Stomach (tissue), 9 donors: ENCODE results near the gene SRSF1. TPM values are rescaled to one million over a fixed set of nuclear protein-coding genes. Genes with fewer than 3 reads are reported as not detected.

Experiments used
- DNase-seq, 2 donors: peaks; one replicate each; pipeline versions ENCODE4 v3.0.0 to v3.0.0-alpha.2; 2013 to 2019
- H3K27ac ChIP-seq, 5 donors: fragments of 200-600 bp in 4 of 5; sonication (generic) in 4 of 5; one replicate each; pipeline ENCODE4 v1.5.1; 2013 to 2019; ENCODE audit warnings: mild to moderate bottlenecking in 1 of 5, moderate library complexity in 1 of 5
- H3K27me3 ChIP-seq, 3 donors: fragments of 200-600 bp; sonication (generic); one replicate each; pipeline ENCODE4 v1.5.1; 2017 to 2019; ENCODE audit warnings: mixed run types in 1 of 3
- H3K36me3 ChIP-seq, 4 donors: fragments of 200-600 bp; sonication (generic); 1 replicate in 3 of 4; 2 replicates in 1 of 4; pipeline ENCODE4 v1.5.1; 2016 to 2019
- H3K4me1 ChIP-seq, 4 donors: fragments of 200-600 bp; sonication (generic); one replicate each; pipeline ENCODE4 v1.5.1; 2016 to 2019
- H3K4me3 ChIP-seq, 4 donors: fragments of 200-600 bp; sonication (generic) in 3 of 4; one replicate each; pipeline ENCODE4 v1.5.1; 2016 to 2019; ENCODE audit warnings: mild to moderate bottlenecking in 1 of 4
- H3K9me3 ChIP-seq, 4 donors: fragments of 200-600 bp; sonication (generic); one replicate each; pipeline ENCODE4 v1.5.1; 2016 to 2019
- CTCF ChIP-seq, 7 experiments: fragments of 450-650 bp in 4 of 7; fragments of 200-600 bp in 3 of 7; sonication (generic) in 3 of 7; IDR thresholded peaks; one replicate each; pipeline ENCODE4 v1.5.1; 2016 to 2019; ENCODE audit warnings: antibody characterized with exemption in 7 of 7, control low read depth in 2 of 7, mild to moderate bottlenecking in 1 of 7
- EP300 ChIP-seq: sonication (generic); formaldehyde crosslinking; IDR thresholded peaks from one replicate; pipeline ENCODE4 v1.6.1; 2017; ENCODE audit warnings: antibody characterized with exemption
- POLR2A ChIP-seq, 4 donors: fragments of 450-650 bp; IDR thresholded peaks; one replicate each; pipeline ENCODE4 v1.6.1; 2016; ENCODE audit warnings: antibody characterized with exemption in 4 of 4, control low read depth in 2 of 4, mild to moderate bottlenecking in 1 of 4, moderate library complexity in 1 of 4
- POLR2AphosphoS5 ChIP-seq, 3 donors: sonication (generic); formaldehyde crosslinking; IDR thresholded peaks; one replicate each; pipeline ENCODE4 v1.6.1; 2016; ENCODE audit warnings: antibody characterized with exemption in 3 of 3
- WGBS, 5 donors: extraction: QIAGEN DNeasy Blood & Tissue Kit in 3 of 5; methylation state at CpG; one replicate each; pipeline versions ENCODE4 v1.1.5 to v1.1.7; 2013 to 2018; 5-methylcytosine and 5-hydroxymethylcytosine counted together
- intact Hi-C: fragments of 100-400 bp; cut with DNase I; formaldehyde crosslinking; loops from one replicate; pipeline ENCODE4 v1.15.1; 2023; ENCODE audit warnings: low total_unique reads
- polyA plus RNA-seq, 3 donors: library from polyadenylated mRNA; stranded (reverse); fragments of 200-250 nt; gene quantifications; one replicate each; pipeline ENCODE4 v1.2.3, GENCODE V29; 2013
- total RNA-seq, 5 donors: library from RNA; depleted of rRNA; stranded (reverse); fragments of >200 nt; gene quantifications; one replicate each; pipeline versions ENCODE4 v1.1.0 to v1.2.3, GENCODE V29; 2014 to 2016
- donor health status: healthy with polysubstance abuse.
- donor health status: Bipolar disorder and iron deficiency.
- donor health status: healthy.

Gene SRSF1
- total and polyA plus RNA-seq, 8 donors = 81.7 to 351 (median 171) TPM

GRCh38 chr17:57957120-57957850 is 49.8 kb downstream of the SRSF1 start:
- intact Hi-C loops = loop anchor here (10.0 kb wide), 1 partner anchor 62 kb away; no protein-coding TSS in a partner anchor
- TF ChIP-seq CTCF (IDR thresholded peaks at IDR 0.05) (no peak), POLR2A (IDR thresholded peaks at IDR 0.05) (no peak), POLR2AphosphoS5 (IDR thresholded peaks at IDR 0.05) (no peak), EP300 (no peak)
- Histone ChIP-seq H3K27ac (no peak overlapping the region), H3K4me3 (no peak overlapping the region), H3K36me3 (no peaks in the 10 kb centered on the region), H3K9me3 (no peaks in the 10 kb centered on the region), H3K27me3 (no peaks in the 10 kb centered on the region), H3K4me1 (peaks cover 31 to 44% (median 39%) of the 10 kb centered on the region in 4 donors)
- DNase-seq = peak in 1 of 2 donors; percentile 17
- WGBS, 5 donors = 88 to 95% (median 90%) methylated on average over 8 of the region's 8 CpGs

- no peaks in the 10 kb centered on the region for H3K9me3 ChIP-seq
- 22 to 48% (median 38%) methylated on average over 10 to 13 of the region's 13 CpGs for WGBS, 5 donors
- H3K36me3 ChIP-seq = no peaks in the 10 kb centered on the region
- H3K4me3 ChIP-seq = peak overlapping the region in 1 of 4 donors; percentile 89
- H3K27me3 ChIP-seq = no peaks in the 10 kb centered on the region
- peak overlapping the region; percentile 27 to 99 (median 86) for H3K27ac ChIP-seq
- H3K4me1 ChIP-seq = peaks cover 31 to 51% (median 44%) of the 10 kb centered on the region in 4 donors
- peak; percentile 20 to 49 for DNase-seq
- intact Hi-C loops = loop anchor here (10.0 kb wide), 1 partner anchor 62 kb away; no protein-coding TSS in a partner anchor
- no peak for TF ChIP-seq EP300
- no peak for TF ChIP-seq POLR2A (IDR thresholded peaks at IDR 0.05)
- TF ChIP-seq POLR2AphosphoS5 (IDR thresholded peaks at IDR 0.05) = no peak
- TF ChIP-seq CTCF (IDR thresholded peaks at IDR 0.05) = no peak
Measured at GRCh38 chr17:57956291-57957119, 50.5 kb downstream of the SRSF1 start.

- peaks cover 31 to 59% (median 49%) of the 10 kb centered on the region in 4 donors for H3K4me1 ChIP-seq
- TF ChIP-seq POLR2A (IDR thresholded peaks at IDR 0.05) (no peak), EP300 (no peak), POLR2AphosphoS5 (IDR thresholded peaks at IDR 0.05) (peak; percentile 34 to 51 (median 41)), CTCF (IDR thresholded peaks at IDR 0.05) (peak in 2 of 7 experiments; percentile 43 to 69)
- H3K9me3 ChIP-seq = no peaks in the 10 kb centered on the region
- no peaks in the 10 kb centered on the region for H3K27me3 ChIP-seq
- 0 to 3% (median 1%) methylated on average over 16 to 78 of the region's 79 CpGs for WGBS, 5 donors
- peak within 1 kb of the TSS; percentile 88 to 99 (median 99) for H3K27ac ChIP-seq
- H3K36me3 ChIP-seq = no peaks in the 10 kb centered on the region
- peak; percentile 84 to 92 for DNase-seq
- peak within 1 kb of the TSS; percentile 61 to 89 (median 76) for H3K4me3 ChIP-seq
- intact Hi-C loops = loop anchor here (10.0 kb wide), 1 partner anchor 61 kb away; no protein-coding TSS in a partner anchor
Measured at GRCh38 chr17:57955183-57955931, 51.7 kb downstream of the SRSF1 start, which contains the start of gene CUEDC1. TSS of gene CUEDC1 (minus strand) at chr17:57955412. CDS start at chr17:57885564, 69,848 bp downstream.
